TTC549 (cell line): Measurements from ENCODE around the gene KRT75.
"Not testable (repeated sequence)": the region's sequence is repeated elsewhere in the genome, so short reads cannot be mapped to it uniquely, and the experiment has no call there.

Experiments
- FAIRE-seq: peaks from 2 replicates; lab custom pipeline; 2012; peaks lifted over from hg19 to GRCh38; lab: Jason Lieb, UNC

Gene KRT75

DNA sequence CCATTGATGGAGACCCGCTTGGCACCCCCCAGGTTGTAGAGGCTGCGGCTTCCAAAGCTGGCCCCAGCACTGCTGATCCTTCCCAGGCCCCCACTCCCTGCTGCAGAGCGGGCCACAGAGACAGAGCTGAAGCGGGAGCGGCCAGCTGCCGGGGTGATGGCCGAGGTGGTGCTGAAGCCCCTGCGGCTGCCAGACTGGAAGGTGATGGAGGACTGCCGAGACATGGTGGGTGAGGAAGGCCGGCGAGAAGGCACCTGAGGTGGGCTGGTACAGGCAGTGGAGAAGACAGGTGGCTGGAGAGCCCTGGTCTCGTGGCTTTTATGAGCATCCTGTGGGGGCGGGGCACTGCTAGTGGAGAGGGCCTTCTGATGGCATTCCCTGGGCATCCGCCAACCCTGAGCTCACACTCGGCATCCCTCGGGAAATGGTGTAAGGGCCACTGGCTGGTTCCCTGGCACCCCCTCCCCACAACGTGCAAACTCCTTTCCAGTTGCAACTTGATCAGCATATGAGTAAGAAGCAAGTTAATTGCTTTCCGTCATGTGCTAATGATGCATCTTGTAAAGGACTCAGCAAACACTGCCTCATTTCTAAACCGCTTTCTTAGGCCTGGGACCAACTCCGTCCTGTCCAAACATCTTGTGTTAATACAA lies at the start of gene KRT75:
Gene KRT75 (minus strand): TSS at position 291 of the 653 bp plus-strand sequence. CDS start 67 bp downstream, at position 224.
- no peak for FAIRE-seq

DNA sequence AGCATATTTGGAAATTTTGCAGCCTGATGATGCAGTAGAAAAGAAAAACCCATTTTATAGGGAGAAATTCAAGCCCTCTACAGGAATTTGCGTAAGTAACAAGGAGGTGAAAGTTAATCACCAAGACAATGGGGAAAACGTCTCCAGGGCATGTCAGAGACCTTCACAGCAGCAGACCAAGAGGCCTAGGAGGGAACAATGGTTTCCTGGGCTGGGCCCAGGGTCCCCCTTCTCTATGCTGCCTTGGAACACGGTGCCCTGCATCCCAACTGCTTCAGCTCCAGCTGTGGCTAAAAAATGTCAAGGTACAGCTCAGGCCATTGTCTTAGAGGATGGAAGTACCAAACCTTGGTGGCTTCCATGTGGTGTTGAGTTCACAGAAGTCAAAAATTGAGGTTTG lies 45.9 kb upstream of the KRT75 start:
- no peak for FAIRE-seq

DNA sequence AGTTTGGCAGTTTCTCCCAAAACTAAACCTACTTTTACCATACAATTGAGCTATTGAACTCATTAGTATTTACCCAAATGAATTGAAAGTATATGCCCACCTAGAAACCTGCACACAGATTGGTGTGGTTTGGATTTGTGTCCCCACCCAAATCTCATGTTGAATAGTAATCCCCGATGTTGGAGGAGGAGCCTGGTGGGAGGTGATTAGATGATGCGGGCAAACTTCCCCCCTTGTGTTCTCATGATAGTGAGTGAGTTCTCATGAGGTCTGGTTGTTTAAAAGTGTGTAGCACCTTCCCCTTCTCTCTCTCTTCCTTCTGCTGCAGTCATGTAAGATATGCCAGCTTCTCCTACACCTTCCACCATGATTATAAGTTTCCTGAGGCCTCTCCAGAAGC lies 43.5 kb upstream of the KRT75 start:
- no peak for FAIRE-seq

DNA sequence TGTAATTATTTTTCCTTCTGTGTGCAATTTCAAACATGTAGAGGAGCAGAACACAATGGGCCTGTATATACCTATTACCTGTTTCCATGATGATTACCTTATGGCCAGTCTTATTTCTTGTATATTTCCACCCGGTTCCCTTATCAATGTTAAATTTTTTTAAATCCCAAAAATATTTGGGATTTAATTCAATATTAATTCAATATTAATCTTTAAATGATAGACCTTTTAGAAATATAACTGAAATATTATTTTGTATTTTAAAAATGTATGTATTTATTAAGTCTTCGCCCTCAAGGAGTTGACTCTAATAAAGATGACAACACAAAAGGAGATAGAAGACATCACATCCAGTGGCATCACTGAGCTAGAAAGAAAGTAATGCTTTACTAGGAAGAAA lies 40.0 kb upstream of the KRT75 start:
- no peak for FAIRE-seq

DNA sequence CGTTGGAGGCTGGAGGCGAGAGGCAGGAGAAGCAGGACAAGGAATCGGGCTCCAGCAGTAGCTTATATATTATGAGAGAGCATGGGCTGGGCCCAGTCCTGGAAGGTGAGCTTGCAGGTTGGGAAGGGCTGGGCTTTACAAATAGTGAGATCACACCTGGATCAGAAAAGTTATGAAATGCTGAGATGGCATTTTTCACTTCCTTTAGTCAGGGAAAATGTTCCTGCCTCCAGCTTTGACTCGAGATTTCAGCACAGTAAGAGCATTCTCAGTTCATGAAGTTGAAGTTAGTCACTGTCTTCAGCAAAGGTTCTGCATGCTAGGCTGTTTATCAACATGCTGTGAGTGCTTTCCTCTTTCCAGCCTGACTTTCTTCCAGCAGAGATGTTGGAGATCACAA lies 39.6 kb upstream of the KRT75 start, which contains the start of gene KRT6C:
Gene KRT6C (minus strand): TSS at position 38 of the 400 bp plus-strand sequence. CDS start 68 bp downstream, outside the sequence.
- FAIRE-seq, result no peak

DNA sequence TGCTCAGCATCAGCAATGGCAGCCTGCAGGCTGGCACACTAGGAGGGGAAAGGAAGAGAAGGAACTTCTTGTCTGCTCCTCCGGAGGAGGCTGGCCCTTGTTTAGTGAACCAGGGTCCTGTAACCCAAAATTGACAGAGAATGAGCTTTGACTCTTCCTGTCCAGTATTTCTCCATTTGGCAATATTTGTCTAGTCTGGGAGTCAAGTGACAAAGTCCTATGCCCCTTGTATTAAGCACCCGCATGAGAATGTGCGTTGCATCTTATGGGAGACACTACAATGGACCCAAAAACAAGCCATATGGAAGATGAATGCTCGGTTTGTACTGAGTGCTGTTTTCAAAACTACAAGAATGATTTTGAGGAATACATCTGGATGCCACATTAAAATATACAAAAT lies 35.7 kb upstream of the KRT75 start:
- no peak for FAIRE-seq

DNA sequence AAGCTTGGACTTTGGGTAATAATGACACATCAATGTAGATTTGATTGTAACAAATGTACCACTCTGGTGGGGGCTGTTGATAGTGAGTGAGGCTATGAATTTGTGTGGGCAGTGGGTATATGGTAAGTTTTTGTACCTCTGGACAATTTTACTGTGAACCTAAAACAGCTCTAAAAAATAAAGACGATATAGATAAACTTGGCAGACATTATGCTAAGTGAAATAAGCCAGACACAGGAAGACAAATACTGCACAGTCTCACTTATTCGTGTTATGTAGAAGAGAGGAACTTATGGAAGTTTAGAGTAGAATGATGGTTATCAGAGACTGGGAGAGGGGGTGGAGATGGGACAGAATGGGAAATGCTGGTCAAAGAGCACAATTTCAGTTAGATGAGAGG lies 30.7 kb upstream of the KRT75 start:
- no peak for FAIRE-seq

DNA sequence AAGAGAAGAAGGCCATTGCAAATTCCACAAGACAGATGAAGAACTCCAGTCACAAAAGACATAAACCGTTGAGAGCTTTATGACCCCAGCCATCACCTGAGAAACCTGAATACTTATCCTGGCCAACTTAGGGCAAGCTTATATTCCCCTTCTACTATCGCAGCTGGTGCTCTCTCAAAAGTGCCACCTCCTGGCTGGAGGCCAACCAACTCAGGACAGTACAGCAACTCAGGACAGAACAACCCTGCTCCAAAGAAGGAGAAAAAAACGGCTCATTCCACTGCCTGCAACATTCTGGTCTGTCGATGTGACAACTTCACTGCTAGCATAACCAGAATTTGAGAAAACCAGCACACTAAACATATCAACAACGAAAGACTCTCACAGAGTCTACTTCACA lies 27.5 kb upstream of the KRT75 start:
- no peak for FAIRE-seq

DNA sequence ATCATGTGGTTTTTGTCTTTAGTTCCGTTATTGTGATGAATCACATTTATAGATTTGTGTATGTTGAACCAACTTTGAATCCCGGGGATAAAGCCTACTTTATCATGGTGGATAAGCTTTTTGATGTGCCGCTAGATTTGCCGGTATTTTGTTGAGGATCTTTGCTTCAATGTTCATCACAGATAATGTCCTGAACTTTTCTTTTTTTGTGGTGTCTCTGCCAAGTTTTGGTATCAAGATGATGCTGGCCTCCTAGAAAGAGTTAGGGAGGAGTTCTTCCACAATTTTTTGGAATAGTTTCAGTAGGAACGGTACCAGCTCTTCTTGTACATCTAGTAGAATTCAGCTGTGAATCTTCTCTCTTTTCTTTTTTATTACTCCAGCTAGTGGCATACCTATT lies 24.7 kb upstream of the KRT75 start:
- no peak for FAIRE-seq

DNA sequence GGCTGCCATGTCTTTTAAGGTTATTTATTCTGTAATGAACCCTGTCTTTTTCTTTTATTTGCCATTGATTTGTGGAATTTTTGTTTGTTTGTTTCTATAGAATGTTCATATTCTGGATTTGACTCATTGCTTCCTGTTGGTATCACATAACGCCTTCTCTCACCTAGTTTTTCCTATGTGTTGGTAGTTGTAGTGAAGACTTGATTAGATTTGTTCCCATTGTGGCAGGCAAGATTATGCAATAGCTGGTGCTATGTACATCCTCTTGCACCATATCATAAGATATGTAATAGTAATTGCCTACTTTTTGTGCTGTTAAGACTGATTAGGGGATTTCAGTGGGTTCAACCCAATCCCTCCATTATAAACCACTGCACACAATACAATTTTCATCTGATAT lies 21.6 kb upstream of the KRT75 start:
- FAIRE-seq, result no peak

DNA sequence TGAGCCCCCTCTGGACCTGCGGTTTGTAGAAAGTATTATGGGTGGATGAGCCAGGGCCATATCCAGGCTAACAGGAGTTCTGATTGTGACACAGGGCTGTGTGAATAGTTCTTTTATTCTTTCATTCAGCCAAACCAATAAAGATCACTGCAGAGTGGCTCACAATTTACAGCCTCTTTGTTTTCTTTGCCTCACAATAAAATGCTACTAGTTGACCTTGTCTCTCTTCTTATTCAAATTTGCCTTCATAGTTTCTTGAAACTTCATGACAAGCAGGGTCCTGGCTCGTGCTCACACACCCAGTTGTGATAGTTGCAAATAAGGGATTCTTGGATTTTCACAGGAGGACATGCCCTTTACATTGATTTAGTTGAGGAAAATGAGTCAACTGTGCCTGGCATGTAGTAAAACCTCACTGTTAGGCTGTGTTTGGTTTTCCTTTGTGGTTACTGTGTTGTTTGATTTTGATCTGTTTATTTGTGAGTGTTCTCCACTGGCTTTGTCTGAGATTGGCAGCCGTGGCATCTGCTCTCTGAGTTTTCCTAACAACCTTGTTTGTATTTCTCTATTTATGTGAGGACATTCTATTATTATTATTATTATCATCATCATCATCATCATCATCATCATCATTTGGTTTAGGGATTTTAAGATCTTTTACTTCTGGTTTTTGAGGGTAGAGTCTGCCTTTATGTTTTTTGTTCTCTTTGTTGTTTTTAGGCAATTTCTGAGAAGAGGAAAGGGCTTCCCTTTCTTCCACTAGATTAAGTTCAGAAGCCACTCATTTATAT lies 20.4 kb upstream of the KRT75 start:
- FAIRE-seq, result no peak

DNA sequence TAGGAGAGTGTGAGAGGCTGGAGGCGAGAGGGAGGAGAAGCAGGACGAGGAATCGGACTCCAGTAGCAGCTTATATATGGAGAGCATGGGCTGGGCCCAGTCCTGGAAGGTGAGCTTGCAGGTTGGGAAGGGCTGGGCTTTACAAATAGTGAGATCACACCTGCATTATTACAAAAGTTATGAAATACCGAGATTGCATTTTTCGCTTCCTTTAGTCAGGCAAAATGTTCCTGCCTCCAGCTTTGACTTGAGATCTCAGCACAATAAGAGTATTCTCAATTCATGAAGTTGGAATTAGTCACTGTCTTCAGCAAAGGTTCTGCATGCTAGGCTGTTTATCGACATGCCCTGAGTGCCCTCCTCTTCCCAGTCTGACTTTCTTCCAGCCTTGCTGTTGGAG lies 17.9 kb upstream of the KRT75 start, which contains the start of gene KRT6B:
Gene KRT6B (minus strand): TSS at position 46 of the 400 bp plus-strand sequence. CDS start 68 bp downstream, outside the sequence.
- FAIRE-seq, result no peak

DNA sequence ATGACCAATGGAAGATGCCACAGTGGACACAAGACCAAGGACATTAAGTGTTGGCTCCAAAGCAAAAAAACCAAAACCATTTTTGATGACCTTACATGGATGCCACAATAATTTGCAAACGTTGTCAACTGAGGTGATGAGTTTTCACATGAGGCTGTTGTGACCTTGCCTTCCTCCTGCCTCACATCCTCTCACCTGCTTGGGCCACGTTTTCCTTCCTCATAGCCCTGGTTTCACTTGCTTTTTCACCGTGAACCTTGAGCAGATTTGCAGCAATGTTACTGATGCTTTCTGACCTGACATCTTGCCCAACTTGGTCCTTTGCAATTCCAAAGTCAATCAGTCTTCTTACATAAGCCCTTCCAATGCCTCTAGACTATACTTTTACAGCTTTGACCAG lies 14.1 kb upstream of the KRT75 start:
- no peak for FAIRE-seq

DNA sequence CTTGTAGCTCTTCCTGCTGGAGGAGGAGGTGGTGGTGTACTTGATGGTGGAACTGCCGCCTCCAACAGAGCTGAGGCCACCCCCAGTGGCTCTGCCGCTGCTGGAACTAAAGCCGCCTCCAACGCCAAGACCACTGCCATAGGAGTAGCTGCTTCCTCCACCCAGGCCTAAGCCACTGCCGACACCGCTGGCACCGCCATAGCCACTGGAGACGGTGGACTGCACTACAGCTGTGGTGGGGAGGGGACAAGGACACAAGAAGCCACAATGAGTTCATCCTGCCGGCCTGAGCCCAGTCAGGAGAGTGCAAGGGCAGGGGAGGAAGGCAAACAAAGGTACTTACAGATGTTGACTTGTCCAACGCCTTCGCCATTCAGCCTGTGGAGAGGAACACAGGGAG lies 13.0 kb upstream of the KRT75 start:
- FAIRE-seq, result not testable (repeated sequence)

DNA sequence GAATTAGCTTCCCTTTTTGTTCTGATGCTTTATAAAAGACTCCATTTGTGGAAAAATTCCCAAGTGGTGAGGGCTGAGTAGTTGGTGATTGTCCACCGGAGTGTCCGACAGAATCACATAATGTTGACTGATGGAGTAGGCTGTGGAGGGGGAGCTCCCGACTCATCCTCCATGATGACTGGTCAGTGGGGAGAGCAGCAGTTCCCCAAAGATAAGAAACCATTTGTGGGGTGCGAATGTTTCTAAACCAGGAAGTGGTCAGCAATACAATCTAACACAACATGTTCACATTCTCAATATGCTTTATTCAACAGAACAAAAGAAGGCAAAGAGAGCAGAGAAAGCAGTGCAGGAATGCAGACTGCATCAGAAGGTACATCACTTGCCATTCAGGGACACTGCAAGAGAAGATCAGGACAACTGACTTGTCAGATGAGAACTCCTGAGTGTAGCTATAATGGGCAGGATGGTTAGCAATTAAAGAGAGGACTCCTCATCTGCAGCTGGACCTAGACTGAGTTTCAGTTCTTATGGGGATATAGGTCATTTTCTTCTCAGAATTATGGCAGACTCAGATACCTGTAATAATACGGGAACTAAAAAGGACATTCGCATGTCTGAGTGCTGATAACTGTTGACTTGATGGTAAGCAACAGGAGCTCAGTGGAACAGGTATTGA lies 12.3 kb upstream of the KRT75 start:
- no peak for FAIRE-seq

DNA sequence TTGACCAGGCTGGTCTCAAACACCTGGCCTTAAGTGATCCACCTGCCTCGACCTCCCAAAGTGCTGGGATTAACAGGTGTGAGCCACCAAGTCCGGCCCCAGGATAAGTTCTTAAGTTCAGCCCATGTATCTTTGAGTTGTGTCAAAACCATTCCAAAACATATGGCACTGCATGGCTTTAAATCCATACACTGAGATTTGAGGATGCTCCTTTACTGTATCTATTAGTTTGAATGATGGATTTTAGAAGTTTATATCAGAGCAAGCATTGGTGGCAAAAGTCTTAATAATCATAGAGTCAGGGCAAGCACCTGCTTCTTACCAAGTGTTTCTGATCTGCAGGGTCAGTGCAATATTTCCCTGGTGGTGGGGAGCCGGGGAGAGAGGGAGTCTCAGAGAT lies 11.7 kb upstream of the KRT75 start:
- no peak for FAIRE-seq

DNA sequence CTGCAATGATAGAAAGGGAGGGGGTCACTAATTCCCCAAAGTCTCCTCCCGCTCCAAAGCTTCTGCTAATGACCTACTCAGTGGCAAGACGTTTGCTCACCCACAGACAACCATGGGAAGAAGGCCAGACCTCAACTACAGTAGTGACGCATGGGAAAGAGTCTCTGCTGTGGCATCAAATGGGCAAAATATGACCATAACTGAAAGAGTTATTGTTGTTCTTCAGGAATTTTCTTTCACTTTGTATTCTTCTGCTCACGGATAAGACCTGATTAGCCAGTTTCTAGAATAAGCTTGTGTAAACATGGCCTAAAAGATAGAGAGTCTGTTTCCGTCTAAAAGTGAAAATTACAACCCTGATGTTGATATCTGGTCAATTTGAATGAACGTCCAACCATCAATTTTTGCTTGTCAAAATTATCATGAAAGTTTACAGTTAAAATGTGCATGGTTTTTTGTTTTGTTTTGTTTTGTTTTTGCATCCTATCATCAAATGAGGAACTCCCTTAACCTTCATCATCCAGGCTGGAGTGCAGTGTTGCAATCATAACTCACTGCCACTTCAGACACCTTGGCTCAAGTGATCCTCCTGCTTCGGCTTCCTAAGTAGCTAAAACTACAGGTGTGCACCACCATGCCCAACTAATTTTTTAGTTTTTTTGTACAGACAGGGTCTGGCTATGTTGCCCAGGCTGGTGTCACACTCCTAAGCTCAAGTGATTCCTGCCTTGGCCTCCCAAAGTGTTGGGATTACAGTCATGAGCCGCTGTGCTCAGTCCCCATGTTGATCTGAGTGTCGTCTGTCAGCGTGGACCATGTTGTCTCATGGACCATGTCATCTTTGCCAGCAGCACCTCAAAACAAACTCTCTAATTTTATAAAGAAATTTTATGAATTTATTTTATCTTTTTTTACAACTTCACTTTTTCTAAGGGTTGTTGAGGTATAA lies 10.8 kb upstream of the KRT75 start:
- no peak for FAIRE-seq

DNA sequence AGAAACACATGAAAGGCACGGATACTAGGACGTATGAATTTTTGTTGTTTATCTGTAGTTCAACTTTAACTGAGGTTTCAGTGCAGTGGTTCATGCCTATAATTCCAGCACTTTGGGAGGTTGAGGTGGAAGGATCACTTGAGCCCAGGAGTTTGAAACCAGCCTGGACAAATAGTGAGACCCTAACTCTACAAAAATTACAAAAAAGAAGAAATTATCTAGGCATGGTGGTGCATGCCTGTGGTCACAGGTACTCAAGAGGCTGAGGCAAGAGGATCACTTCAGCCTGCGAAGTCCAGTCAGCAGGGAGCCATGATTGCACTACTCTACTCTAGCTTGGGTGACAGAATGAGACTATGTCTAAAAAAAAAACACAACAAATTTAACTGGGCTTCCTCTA lies 9.8 kb upstream of the KRT75 start:
- FAIRE-seq, result no peak

DNA sequence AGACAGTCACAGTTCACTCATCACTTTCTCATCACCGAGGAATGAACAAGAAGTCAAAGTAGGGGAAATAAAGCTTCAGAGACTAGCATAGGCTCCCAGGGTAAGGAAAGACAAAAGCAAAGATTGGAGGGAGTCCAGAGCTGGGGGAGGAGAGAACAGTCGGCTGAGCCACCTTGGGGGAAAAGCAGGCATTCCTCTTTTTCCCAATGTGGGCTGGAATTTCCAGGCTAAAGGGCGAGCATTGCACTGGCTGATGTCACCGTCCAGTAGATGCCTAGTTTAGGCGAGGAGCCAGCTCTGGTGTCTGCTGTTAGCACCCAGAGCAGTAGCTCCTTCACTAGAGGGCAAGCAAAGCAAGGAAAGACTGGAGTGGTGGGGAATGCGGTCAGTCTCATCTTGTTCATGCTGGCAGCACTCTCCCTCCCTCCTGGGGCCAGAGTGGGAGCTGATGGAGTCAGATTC lies 8.5 kb upstream of the KRT75 start:
- FAIRE-seq, result no peak

DNA sequence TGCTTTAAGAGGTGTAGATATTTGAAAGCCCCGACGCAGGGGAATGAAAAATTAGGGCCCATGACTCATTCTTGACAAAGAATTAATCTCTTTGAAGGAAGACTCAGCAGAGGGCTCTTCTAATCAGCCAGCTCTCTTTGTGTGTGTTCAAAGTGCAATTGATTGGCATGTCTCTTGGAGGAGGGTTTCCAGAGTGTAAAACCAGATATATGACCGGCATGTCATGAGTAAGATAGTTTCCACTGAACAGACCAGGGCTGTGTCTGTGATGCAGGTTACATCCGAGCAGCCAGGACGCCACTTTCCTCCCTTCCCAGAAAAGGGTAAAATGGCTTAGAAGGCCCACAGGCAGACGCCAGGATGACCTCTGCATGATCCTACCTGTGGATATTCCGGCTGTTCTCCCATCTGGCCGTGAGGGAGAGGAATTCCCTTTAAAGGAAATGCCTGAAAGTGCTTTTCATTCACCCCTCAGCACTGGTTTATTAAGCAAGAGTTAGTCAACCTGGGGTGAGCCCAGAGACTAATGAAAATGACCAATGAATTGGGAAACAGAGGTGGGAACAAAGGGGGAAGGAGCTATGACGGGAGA lies 7.2 kb upstream of the KRT75 start:
- no peak for FAIRE-seq

DNA sequence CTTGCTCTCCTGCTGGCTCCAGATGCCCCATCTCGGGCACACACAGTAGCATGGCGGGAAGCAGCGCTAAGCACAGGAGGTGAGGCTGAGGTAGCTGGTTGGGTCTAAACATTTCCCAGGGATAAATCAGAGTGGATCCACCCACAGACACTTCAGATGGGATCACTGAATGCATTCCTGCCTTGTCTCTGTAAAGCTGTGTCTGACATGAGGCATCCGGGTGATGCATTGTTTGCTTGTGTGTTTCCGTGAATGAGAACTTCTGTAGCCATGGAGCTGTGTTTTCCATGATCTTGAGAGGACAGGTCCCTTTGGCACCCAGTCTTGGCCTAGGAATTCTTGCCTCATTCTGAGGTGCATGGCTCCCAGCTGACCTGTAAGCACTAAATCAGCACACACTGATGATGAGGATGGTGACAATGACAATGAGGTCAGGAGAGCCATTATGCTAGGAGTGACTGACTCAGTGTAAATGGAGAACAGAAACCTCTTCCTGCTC lies 6.7 kb upstream of the KRT75 start:
- FAIRE-seq, result no peak
